ENCODE results near the gene SYNJ2. TPM values are rescaled to one million over a fixed set of nuclear protein-coding genes. Genes with fewer than 3 reads are reported as not detected.

The SYNJ2 gene
- total and polyA plus RNA-seq, 2 donors (not counting 3 experiments of a cell fraction or from before 2014, with no cell fraction given): 35.1 to 78.2 TPM

- intact Hi-C loops (cut with micrococcal nuclease): no loop called here
- H3K9ac ChIP-seq (replicated peaks; ENCODE audit: extremely low read depth, insufficient read depth, low read length): no peak overlapping the region
These were observed 62.8 kb downstream of the SYNJ2 start for GRCh38 chr6:158044525-158044888.

More at GRCh38 chr6:158044525-158044888, 62.8 kb downstream of the SYNJ2 start:
- Histone ChIP-seq H3K4me1 (ENCODE audit: control insufficient read depth, extremely low read depth, insufficient read depth, low read length) (peaks cover 32% of the 10 kb centered on the region), H3K36me3 (ENCODE audit: control insufficient read depth in 2 of 2, extremely low read depth in 1 of 2, insufficient read depth in 2 of 2, low read length in 2 of 2) (peaks cover 14 to 29% of the 10 kb centered on the region in 2 experiments), H3K27me3 (ENCODE audit: control insufficient read depth in 2 of 2, insufficient read depth in 2 of 2, low read length in 2 of 2) (no peaks in the 10 kb centered on the region), H3K4me2 (ENCODE audit: insufficient read depth, low read length) (no peak overlapping the region), H3K9me3 (replicated peaks; ENCODE audit: control insufficient read depth, insufficient read depth, low read length) (no peaks in the 10 kb centered on the region), H3K79me2 (ENCODE audit: control insufficient read depth, insufficient read depth, low read length) (peaks cover 15% of the 10 kb centered on the region), H3K4me3 (replicated peaks in 1 of 3; ENCODE audit: insufficient read depth in 1 of 3, low read depth in 1 of 3, low read length in 3 of 3) (no peak overlapping the region), H3K9me1 (replicated peaks; ENCODE audit: control insufficient read depth, extremely low read depth, insufficient read depth, low read length) (no peaks in the 10 kb centered on the region), H3K27ac (ENCODE audit: insufficient read depth, low read depth, low read length) (no peak overlapping the region), H4K20me1 (replicated peaks; ENCODE audit: control insufficient read depth, extremely low read depth, insufficient read depth, low read length) (no peaks in the 10 kb centered on the region), H2AFZ (ENCODE audit: low read depth, low read length) (no peak overlapping the region)
- no peak for TF ChIP-seq EZH2 (IDR thresholded peaks at IDR 0.05; ENCODE audit: borderline replicate concordance, low read depth, low read length, severe bottlenecking)
- no peak for TF ChIP-seq GATA2 (IDR thresholded peaks at IDR 0.05; ENCODE audit: insufficient read depth, insufficient read length, low read depth, low read length)
- no peak for TF ChIP-seq JUN (IDR thresholded peaks at IDR 0.05; ENCODE audit: borderline replicate concordance, insufficient read depth, insufficient read length, low read depth)
- TF ChIP-seq CTCF (IDR thresholded peaks at IDR 0.05; ENCODE audit: extremely low read depth in 1 of 2, insufficient read depth in 1 of 2, low read depth in 1 of 2, low read length in 2 of 2): no peak
- no peak for TF ChIP-seq MAX (IDR thresholded peaks at IDR 0.05; ENCODE audit: insufficient read depth, insufficient read length)
- no peak for TF ChIP-seq POLR2A (IDR thresholded peaks at IDR 0.05; ENCODE audit: low read depth, low read length)
- TF ChIP-seq FOS (IDR thresholded peaks at IDR 0.05; ENCODE audit: borderline replicate concordance, insufficient read depth, low read length): no peak
- TF ChIP-seq POLR2AphosphoS5 (IDR thresholded peaks at IDR 0.05; ENCODE audit: insufficient read depth, low read depth, low read length): no peak
- TF ChIP-seq MYC (IDR thresholded peaks at IDR 0.05; ENCODE audit: low read depth, low read length): no peak
- ChIA-PET CTCF (interaction anchor here (1.4 kb wide), 1 partner anchor 12 kb away, joined by 7 read pairs; no protein-coding TSS in a partner anchor), POLR2A (no interaction called here)
- BruUV-seq (replicated peaks): no TSS peak
- DNase-seq (ENCODE audit: low read depth, low spot score) (no peak), FAIRE-seq (no peak)
- dilution Hi-C loops (cut with MboI; ENCODE audit: extremely low pct_ligation_motif_present, low sequenced_read_pairs): no loop called here
